GM23338 (cell line): ENCODE measurements around the gene PCSK1.

Experiments used
- EZH2 ChIP-seq: fragments of 200-600 bp; sonication (generic); IDR thresholded peaks from one replicate; pipeline ENCODE4 v1.8.0; 2017; ENCODE audit warnings: antibody characterized with exemption, mild to moderate bottlenecking, low read depth; ENCODE audit not compliant: unreplicated experiment
- POLR2AphosphoS5 ChIP-seq: IDR thresholded peaks from 2 replicates; pipeline ENCODE4 v1.6.1; 2016; ENCODE audit warnings: antibody characterized with exemption, low read depth
- STAT1 ChIP-seq: IDR thresholded peaks from one replicate; pipeline ENCODE4 v1.6.1; 2016; ENCODE audit warnings: antibody characterized with exemption; ENCODE audit not compliant: unreplicated experiment
- TF ChIP-seq, protein P1 (sequence below), 2 experiments: fragments of 200-600 bp in 1 of 2; sonication (generic) in 1 of 2; conservative IDR thresholded peaks; 2 replicates each; pipeline versions ENCODE4 v1.5.1 to v1.6.1; 2016 to 2017; ENCODE audit warnings: antibody characterized with exemption in 2 of 2, low read depth in 2 of 2, mild to moderate bottlenecking in 2 of 2, moderate library complexity in 1 of 2

DNA sequence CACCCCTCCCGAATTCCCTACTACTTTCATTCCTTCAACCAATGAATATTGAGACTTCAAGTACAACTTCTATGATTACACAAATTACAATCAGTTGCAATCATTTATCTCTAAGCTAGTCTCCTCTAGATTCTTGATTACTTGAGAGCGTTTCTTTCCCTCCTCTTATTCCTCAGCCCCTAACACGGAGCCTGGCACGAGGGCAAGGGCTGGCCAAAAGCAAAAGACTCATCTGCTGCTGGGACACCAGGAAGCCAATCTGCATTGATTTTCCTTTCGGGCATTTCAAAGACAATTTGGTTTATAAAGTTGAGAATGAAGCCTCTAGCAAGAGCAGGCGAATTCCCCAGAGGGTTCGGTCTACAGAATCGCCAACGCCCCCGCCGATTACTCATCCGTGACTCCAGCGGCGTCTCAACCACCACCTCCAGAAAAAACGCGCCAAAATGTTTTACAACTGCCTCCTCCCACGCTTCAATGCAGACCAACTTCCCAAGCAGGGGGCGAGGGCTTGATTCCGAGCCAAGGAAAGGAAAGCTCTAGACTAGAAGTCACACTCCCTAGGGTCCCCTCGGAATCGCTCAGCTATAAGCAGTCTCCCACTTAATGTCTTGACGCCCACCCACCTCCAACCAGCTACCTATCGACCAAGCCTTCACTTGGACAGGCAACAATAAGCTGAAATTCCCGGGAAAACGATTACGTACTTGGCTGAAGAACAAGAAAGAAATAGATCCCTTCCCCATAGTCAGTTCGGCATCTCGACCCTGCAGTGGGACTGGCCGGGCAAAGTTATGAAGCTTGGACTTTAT, 1.5 kb downstream of the PCSK1 start:
- TF ChIP-seq POLR2AphosphoS5 (0 out of 2 replicates have a peak, but pooled peaks have one; percentile 7), EZH2 (no peak), STAT1 (no peak)
- TF ChIP-seq, protein P1, sequence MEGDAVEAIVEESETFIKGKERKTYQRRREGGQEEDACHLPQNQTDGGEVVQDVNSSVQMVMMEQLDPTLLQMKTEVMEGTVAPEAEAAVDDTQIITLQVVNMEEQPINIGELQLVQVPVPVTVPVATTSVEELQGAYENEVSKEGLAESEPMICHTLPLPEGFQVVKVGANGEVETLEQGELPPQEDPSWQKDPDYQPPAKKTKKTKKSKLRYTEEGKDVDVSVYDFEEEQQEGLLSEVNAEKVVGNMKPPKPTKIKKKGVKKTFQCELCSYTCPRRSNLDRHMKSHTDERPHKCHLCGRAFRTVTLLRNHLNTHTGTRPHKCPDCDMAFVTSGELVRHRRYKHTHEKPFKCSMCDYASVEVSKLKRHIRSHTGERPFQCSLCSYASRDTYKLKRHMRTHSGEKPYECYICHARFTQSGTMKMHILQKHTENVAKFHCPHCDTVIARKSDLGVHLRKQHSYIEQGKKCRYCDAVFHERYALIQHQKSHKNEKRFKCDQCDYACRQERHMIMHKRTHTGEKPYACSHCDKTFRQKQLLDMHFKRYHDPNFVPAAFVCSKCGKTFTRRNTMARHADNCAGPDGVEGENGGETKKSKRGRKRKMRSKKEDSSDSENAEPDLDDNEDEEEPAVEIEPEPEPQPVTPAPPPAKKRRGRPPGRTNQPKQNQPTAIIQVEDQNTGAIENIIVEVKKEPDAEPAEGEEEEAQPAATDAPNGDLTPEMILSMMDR (conservative IDR thresholded peaks at IDR 0.05; ENCODE audit: low read depth in 2 of 2) = no peak
